ENCODE data around the gene C8B. TPM values are rescaled to one million over a fixed set of nuclear protein-coding genes. Genes with fewer than 3 reads are reported as not detected.

Gene C8B
- total and polyA plus RNA-seq, 7 experiments from 2014 or later: not detected

DNA sequence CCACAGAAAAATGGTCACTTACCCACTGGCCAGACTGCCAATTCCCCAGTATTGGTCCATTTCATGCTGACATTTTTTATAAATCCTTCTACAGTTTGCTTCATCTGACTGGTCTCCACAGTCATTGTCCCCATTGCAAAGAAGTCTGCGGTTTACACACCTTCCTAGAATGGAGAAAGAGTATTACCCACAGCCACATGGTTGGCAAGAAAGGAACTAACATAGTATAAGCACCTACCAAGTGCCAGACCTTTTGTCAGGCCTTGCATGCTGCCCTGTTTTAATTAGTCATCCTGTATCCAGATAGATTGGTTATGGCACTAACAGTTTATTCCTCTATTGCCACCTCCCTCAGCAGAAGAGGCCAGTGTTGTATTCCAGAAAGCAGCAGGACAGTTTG lies 11.2 kb downstream of the C8B start:
- no peaks in the 10 kb centered on the region for H3K36me3 ChIP-seq (ENCODE audit: control insufficient read depth in 2 of 3, insufficient read depth in 3 of 3, low read length in 3 of 3)
- Mint-ChIP-seq H3K4me1 (no peaks in the 10 kb centered on the region), H3K36me3 (no peaks in the 10 kb centered on the region), H3K9me3 (peaks cover 0 to 4% (median 0%) of the 10 kb centered on the region in 11 donors), H3K27me3 (peaks cover 0 to 16% (median 5%) of the 10 kb centered on the region in 5 donors), H3K4me3 (no peak overlapping the region), H3K27ac (no peak overlapping the region)
- CTCF ChIA-PET: no interaction called here
- intact Hi-C loops (cut with micrococcal nuclease): no loop called here
- no peaks in the 10 kb centered on the region for H3K4me1 ChIP-seq (ENCODE audit: control insufficient read depth in 2 of 2, insufficient read depth in 2 of 2, low read length in 2 of 2)
- no peak overlapping the region for H3K4me3 ChIP-seq (ENCODE audit: low read length)
- POLR2A ChIA-PET: no interaction called here
- H3K27ac ChIP-seq (ENCODE audit: low read depth, low read length): no peak overlapping the region
- ATAC-seq (no peak), DNase-seq (no peak)
- no peaks in the 10 kb centered on the region for H3K27me3 ChIP-seq (ENCODE audit: control insufficient read depth in 2 of 2, insufficient read depth in 2 of 2, low read length in 2 of 2)
- no peaks in the 10 kb centered on the region for H3K9me3 ChIP-seq (ENCODE audit: control insufficient read depth in 2 of 3, low read length in 3 of 3)

DNA sequence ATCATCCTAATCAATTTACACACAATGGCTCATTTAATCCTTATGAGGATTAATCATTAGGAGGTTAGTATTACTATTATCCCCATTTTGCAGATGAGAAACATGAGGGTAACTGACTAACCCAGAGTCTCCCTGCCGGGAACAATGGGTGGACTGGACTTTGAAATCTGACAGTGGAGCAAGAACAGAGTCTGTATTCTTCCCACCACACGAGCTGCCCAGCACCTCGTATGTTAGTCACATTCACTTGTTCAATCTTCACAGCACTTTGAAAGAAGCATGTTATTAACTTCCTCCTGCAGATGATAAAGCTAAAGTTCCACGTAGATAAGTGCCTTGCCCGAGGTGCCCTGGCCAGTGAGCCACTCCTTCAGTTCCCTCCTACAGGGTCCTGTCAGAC lies 12.4 kb downstream of the C8B start:
- no peaks in the 10 kb centered on the region for H3K9me3 ChIP-seq (ENCODE audit: control insufficient read depth in 2 of 3, low read length in 3 of 3)
- ChIA-PET CTCF (no interaction called here), POLR2A (no interaction called here)
- H3K9me3 Mint-ChIP-seq: peaks cover 0 to 3% (median 0%) of the 10 kb centered on the region in 11 donors
- no peaks in the 10 kb centered on the region for H3K36me3 Mint-ChIP-seq
- H3K27me3 ChIP-seq (ENCODE audit: control insufficient read depth in 2 of 2, insufficient read depth in 2 of 2, low read length in 2 of 2): no peaks in the 10 kb centered on the region
- intact Hi-C loops (cut with micrococcal nuclease): no loop called here
- no peak overlapping the region for H3K27ac ChIP-seq (ENCODE audit: low read depth, low read length)
- ATAC-seq (no peak), DNase-seq (no peak)
- no peak overlapping the region for H3K27ac Mint-ChIP-seq
- H3K36me3 ChIP-seq (ENCODE audit: control insufficient read depth in 2 of 3, insufficient read depth in 3 of 3, low read length in 3 of 3): no peaks in the 10 kb centered on the region
- H3K4me1 ChIP-seq (ENCODE audit: control insufficient read depth in 2 of 2, insufficient read depth in 2 of 2, low read length in 2 of 2): no peaks in the 10 kb centered on the region
- no peaks in the 10 kb centered on the region for H3K4me1 Mint-ChIP-seq
- no peak overlapping the region for H3K4me3 Mint-ChIP-seq
- no peak overlapping the region for H3K4me3 ChIP-seq (ENCODE audit: low read length)
- peaks cover 0 to 16% (median 5%) of the 10 kb centered on the region in 5 donors for H3K27me3 Mint-ChIP-seq

GRCh38 chr1:56952501-56952900 lies 13.3 kb downstream of the C8B start:
- H3K36me3 Mint-ChIP-seq: no peaks in the 10 kb centered on the region
- Histone ChIP-seq H3K27ac (ENCODE audit: low read depth, low read length) (no peak overlapping the region), H3K4me3 (ENCODE audit: low read length) (no peak overlapping the region), H3K36me3 (ENCODE audit: control insufficient read depth in 2 of 3, insufficient read depth in 3 of 3, low read length in 3 of 3) (no peaks in the 10 kb centered on the region), H3K27me3 (ENCODE audit: control insufficient read depth in 2 of 2, insufficient read depth in 2 of 2, low read length in 2 of 2) (no peaks in the 10 kb centered on the region), H3K4me1 (ENCODE audit: control insufficient read depth in 2 of 2, insufficient read depth in 2 of 2, low read length in 2 of 2) (no peaks in the 10 kb centered on the region), H3K9me3 (ENCODE audit: control insufficient read depth in 2 of 3, low read length in 3 of 3) (no peaks in the 10 kb centered on the region)
- peaks cover 0 to 12% (median 5%) of the 10 kb centered on the region in 5 donors for H3K27me3 Mint-ChIP-seq
- no peaks in the 10 kb centered on the region for H3K4me1 Mint-ChIP-seq
- H3K4me3 Mint-ChIP-seq: no peak overlapping the region
- DNase-seq: no peak
- intact Hi-C loops (cut with micrococcal nuclease): no loop called here
- H3K9me3 Mint-ChIP-seq: peaks cover 0 to 3% (median 0%) of the 10 kb centered on the region in 11 donors
- H3K27ac Mint-ChIP-seq: no peak overlapping the region
- ChIA-PET POLR2A (no interaction called here), CTCF (no interaction called here)
- no peak for ATAC-seq

DNA sequence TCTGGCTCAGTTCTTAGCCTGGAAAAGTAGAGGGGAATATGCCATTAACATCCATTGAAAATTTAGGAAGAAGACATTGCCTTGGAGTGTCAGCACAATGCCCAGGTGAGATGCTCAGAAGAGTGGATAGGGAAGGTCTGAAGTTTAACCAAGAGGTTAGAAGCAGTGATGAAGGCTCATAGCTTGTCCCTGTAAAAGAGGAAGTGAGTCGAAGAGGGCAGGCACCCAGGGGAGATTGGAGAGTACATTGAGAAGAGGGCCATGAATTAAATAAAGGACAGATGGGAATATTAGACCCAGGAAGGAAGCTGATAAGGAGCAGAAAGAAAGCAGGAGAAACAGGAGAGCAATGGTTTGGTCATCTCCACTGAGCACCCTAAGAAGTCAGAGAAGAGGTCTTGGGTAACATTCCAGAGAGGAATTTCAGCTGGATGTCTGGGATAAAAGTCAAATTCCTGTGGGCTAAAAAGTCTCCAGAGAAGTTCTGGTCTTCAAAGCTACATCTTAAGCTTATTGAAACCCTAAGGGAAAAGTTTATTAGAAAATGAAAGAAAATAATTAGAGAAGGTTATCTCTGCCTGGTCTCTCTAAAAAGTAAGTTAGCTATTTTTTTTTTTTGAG lies 17.3 kb downstream of the C8B start:
- Mint-ChIP-seq H3K36me3 (no peaks in the 10 kb centered on the region), H3K4me3 (no peak overlapping the region), H3K27ac (no peak overlapping the region), H3K9me3 (peaks cover 0 to 3% (median 0%) of the 10 kb centered on the region in 11 donors), H3K4me1 (no peaks in the 10 kb centered on the region), H3K27me3 (peaks cover 0 to 10% (median 0%) of the 10 kb centered on the region in 5 donors)
- Histone ChIP-seq H3K27ac (ENCODE audit: low read depth, low read length) (no peak overlapping the region), H3K36me3 (ENCODE audit: control insufficient read depth in 2 of 3, insufficient read depth in 3 of 3, low read length in 3 of 3) (no peaks in the 10 kb centered on the region), H3K4me3 (ENCODE audit: low read length) (no peak overlapping the region), H3K27me3 (ENCODE audit: control insufficient read depth in 2 of 2, insufficient read depth in 2 of 2, low read length in 2 of 2) (no peaks in the 10 kb centered on the region), H3K9me3 (ENCODE audit: control insufficient read depth in 2 of 3, low read length in 3 of 3) (no peaks in the 10 kb centered on the region), H3K4me1 (ENCODE audit: control insufficient read depth in 2 of 2, insufficient read depth in 2 of 2, low read length in 2 of 2) (no peaks in the 10 kb centered on the region)
- POLR2A ChIA-PET: no interaction called here
- intact Hi-C loops (cut with micrococcal nuclease): no loop called here
- no peak for ATAC-seq
- no peak for DNase-seq
- CTCF ChIA-PET: no interaction called here

DNA sequence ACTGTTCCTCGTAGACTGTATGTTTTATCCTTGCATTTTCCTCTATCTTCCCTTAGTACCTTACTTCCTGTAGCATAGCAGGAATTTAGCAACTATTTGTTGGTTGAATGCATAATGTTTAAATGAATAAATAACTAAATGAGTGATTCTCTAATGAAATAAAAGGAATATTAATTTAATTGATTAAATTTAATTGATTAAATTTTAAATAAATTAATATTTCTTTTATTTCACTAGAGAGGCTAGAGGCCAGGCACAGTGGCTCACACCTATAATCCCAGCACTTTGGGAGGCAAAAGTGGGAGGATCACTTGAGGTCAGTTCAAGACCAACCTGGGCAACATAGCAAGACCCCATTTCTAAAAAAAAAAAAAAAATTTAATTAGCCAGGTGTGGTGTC lies 25.8 kb downstream of the C8B start:
- CTCF ChIA-PET: no interaction called here
- Mint-ChIP-seq H3K4me3 (no peak overlapping the region), H3K27ac (no peak overlapping the region), H3K27me3 (peaks cover 0 to 31% (median 16%) of the 10 kb centered on the region in 5 donors), H3K9me3 (peaks cover 0 to 5% (median 0%) of the 10 kb centered on the region in 11 donors), H3K4me1 (no peaks in the 10 kb centered on the region), H3K36me3 (no peaks in the 10 kb centered on the region)
- H3K36me3 ChIP-seq (ENCODE audit: control insufficient read depth in 2 of 3, insufficient read depth in 3 of 3, low read length in 3 of 3): no peaks in the 10 kb centered on the region
- DNase-seq (no peak), ATAC-seq (no peak)
- no peak overlapping the region for H3K27ac ChIP-seq (ENCODE audit: low read depth, low read length)
- H3K9me3 ChIP-seq (ENCODE audit: control insufficient read depth in 2 of 3, low read length in 3 of 3): no peaks in the 10 kb centered on the region
- POLR2A ChIA-PET: no interaction called here
- H3K27me3 ChIP-seq (ENCODE audit: control insufficient read depth in 2 of 2, insufficient read depth in 2 of 2, low read length in 2 of 2): no peaks in the 10 kb centered on the region
- no peak overlapping the region for H3K4me3 ChIP-seq (ENCODE audit: low read length)
- intact Hi-C loops (cut with micrococcal nuclease): no loop called here
- no peaks in the 10 kb centered on the region for H3K4me1 ChIP-seq (ENCODE audit: control insufficient read depth in 2 of 2, insufficient read depth in 2 of 2, low read length in 2 of 2)

- ATAC-seq: no peak
- intact Hi-C loops (cut with micrococcal nuclease): no loop called here
- H3K27ac ChIP-seq (ENCODE audit: low read depth, low read length): no peak overlapping the region
- no peaks in the 10 kb centered on the region for H3K4me1 Mint-ChIP-seq
- POLR2A ChIA-PET: no interaction called here
- H3K36me3 ChIP-seq (ENCODE audit: control insufficient read depth in 2 of 3, insufficient read depth in 3 of 3, low read length in 3 of 3): no peaks in the 10 kb centered on the region
- H3K27ac Mint-ChIP-seq: no peak overlapping the region
- H3K4me3 ChIP-seq (ENCODE audit: low read length): no peak overlapping the region
- H3K27me3 ChIP-seq (ENCODE audit: control insufficient read depth in 2 of 2, insufficient read depth in 2 of 2, low read length in 2 of 2): no peaks in the 10 kb centered on the region
- no peaks in the 10 kb centered on the region for H3K36me3 Mint-ChIP-seq
- no peak for DNase-seq
- peaks cover 0 to 31% (median 16%) of the 10 kb centered on the region in 5 donors for H3K27me3 Mint-ChIP-seq
- H3K4me1 ChIP-seq (ENCODE audit: control insufficient read depth in 2 of 2, insufficient read depth in 2 of 2, low read length in 2 of 2): no peaks in the 10 kb centered on the region
- H3K9me3 ChIP-seq (ENCODE audit: control insufficient read depth in 2 of 3, low read length in 3 of 3): no peaks in the 10 kb centered on the region
- H3K4me3 Mint-ChIP-seq: no peak overlapping the region
- CTCF ChIA-PET: no interaction called here
- H3K9me3 Mint-ChIP-seq: peaks cover 0 to 5% (median 0%) of the 10 kb centered on the region in 11 donors
Observed at GRCh38 chr1:56939209-56939608, 26.6 kb downstream of the C8B start.

- no peaks in the 10 kb centered on the region for H3K27me3 ChIP-seq (ENCODE audit: control insufficient read depth in 2 of 2, insufficient read depth in 2 of 2, low read length in 2 of 2)
- peaks cover 0 to 5% (median 0%) of the 10 kb centered on the region in 11 donors for H3K9me3 Mint-ChIP-seq
- DNase-seq (no peak), ATAC-seq (no peak)
- no peak overlapping the region for H3K4me3 ChIP-seq (ENCODE audit: low read length)
- no peaks in the 10 kb centered on the region for H3K4me1 ChIP-seq (ENCODE audit: control insufficient read depth in 2 of 2, insufficient read depth in 2 of 2, low read length in 2 of 2)
- CTCF ChIA-PET: no interaction called here
- POLR2A ChIA-PET: no interaction called here
- no peak overlapping the region for H3K27ac Mint-ChIP-seq
- no peaks in the 10 kb centered on the region for H3K4me1 Mint-ChIP-seq
- H3K27ac ChIP-seq (ENCODE audit: low read depth, low read length): no peak overlapping the region
- H3K36me3 Mint-ChIP-seq: no peaks in the 10 kb centered on the region
- H3K36me3 ChIP-seq (ENCODE audit: control insufficient read depth in 2 of 3, insufficient read depth in 3 of 3, low read length in 3 of 3): no peaks in the 10 kb centered on the region
- H3K27me3 Mint-ChIP-seq: peaks cover 0 to 31% (median 16%) of the 10 kb centered on the region in 5 donors
- H3K9me3 ChIP-seq (ENCODE audit: control insufficient read depth in 2 of 3, low read length in 3 of 3): no peaks in the 10 kb centered on the region
- H3K4me3 Mint-ChIP-seq: no peak overlapping the region
- intact Hi-C loops (cut with micrococcal nuclease): no loop called here
Observed at GRCh38 chr1:56938646-56939045, 27.2 kb downstream of the C8B start.

All from naive thymus-derived CD4-positive, alpha-beta T cell (primary cell).